ENCODE measurements around the gene KNDC1.
"Not testable (repeated sequence)": the region's sequence is repeated elsewhere in the genome, so short reads cannot be mapped to it uniquely, and the experiment has no call there.

The KNDC1 gene

GRCh38 chr10:133207627-133208026 lies 47.6 kb downstream of the KNDC1 start:
- no peak for FAIRE-seq

GRCh38 chr10:133208466-133208865 lies 48.4 kb downstream of the KNDC1 start:
- FAIRE-seq: no peak

- no peak for FAIRE-seq
Measured at GRCh38 chr10:133209117-133209516, 49.1 kb downstream of the KNDC1 start.

GRCh38 chr10:133209641-133210040 lies 49.6 kb downstream of the KNDC1 start:
- no peak for FAIRE-seq

GRCh38 chr10:133210398-133211140 lies 50.5 kb downstream of the KNDC1 start:
- no peak for FAIRE-seq

GRCh38 chr10:133211141-133211830 lies 51.3 kb downstream of the KNDC1 start:
- no peak for FAIRE-seq

- no peak for FAIRE-seq
Measured at GRCh38 chr10:133211959-133212852, 52.2 kb downstream of the KNDC1 start.

DNA sequence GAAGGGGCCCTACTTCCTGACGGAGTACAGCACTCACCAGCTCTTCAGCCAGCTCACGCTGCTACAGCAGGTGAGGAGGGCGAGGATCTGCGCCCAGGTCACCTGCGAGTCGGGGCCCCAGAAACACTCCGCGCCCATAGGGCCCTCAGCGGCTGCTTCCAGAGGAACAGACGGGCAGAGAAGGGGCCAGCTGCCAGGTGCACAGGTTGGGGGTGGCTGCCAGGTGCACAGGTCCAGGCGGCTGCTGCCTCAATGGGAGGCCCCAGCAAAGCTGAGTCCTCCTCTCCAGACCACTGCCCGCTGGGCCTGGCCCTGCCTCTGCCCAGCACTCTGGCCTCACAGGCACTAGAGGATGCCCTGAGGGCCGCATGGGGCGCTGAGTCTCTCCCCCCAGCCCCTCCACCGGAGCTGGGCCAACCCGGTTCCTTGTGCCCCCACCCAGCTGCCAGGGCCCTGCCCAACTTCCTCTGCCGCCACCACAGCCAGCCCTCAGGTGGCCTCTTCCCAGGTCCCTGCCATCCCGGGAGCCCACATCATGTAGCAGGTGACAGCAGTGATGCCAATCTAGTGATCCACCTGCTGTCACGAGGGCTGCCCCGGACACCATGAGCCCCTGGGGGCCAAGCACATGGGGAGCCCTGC lies 53.0 kb downstream of the KNDC1 start:
- no peak for FAIRE-seq

DNA sequence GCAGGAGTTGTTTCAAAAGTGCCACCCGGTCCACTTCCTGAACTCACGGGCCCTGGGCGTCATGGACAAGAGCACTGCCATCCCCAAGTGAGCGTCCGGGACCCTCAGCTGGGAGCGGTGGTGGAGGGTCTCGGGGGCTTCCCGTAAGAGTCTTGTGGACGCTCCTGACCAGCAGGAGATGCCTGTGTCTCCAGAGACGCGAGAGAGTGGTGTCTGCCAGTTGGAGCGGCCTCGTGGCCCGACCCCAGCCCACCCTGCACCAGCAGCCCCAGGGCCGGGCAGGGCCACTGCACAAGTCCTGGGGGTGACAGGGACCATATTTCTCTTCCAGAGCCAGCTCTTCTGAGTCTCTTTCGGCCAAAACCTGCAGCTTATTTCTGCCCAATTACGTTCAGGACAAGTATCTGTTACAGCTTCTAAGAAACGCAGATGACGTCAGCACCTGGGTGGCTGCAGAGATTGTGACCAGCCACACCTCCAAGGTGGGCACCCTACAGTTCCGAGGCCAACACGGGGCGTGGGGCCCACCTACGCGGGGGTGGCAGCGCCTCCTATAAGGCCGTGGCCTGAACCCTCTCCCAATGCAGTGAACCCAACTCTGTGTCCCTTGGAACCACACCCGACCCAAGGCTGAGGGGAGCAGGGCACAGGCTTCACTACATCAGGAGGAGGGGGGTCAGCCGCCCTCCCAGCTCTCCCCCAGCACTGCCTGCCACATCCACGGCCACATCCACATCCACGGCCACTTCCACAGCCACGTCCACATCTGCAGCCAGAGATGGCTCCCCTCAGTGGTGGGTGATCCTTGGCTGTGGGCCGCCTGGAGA lies 53.8 kb downstream of the KNDC1 start:
- FAIRE-seq: no peak

GRCh38 chr10:133214468-133215410 lies 54.7 kb downstream of the KNDC1 start:
- FAIRE-seq: no peak

- no peak for FAIRE-seq
Measured at GRCh38 chr10:133215586-133215985, 55.6 kb downstream of the KNDC1 start.

GRCh38 chr10:133216776-133217175 lies 56.8 kb downstream of the KNDC1 start:
- no peak for FAIRE-seq

DNA sequence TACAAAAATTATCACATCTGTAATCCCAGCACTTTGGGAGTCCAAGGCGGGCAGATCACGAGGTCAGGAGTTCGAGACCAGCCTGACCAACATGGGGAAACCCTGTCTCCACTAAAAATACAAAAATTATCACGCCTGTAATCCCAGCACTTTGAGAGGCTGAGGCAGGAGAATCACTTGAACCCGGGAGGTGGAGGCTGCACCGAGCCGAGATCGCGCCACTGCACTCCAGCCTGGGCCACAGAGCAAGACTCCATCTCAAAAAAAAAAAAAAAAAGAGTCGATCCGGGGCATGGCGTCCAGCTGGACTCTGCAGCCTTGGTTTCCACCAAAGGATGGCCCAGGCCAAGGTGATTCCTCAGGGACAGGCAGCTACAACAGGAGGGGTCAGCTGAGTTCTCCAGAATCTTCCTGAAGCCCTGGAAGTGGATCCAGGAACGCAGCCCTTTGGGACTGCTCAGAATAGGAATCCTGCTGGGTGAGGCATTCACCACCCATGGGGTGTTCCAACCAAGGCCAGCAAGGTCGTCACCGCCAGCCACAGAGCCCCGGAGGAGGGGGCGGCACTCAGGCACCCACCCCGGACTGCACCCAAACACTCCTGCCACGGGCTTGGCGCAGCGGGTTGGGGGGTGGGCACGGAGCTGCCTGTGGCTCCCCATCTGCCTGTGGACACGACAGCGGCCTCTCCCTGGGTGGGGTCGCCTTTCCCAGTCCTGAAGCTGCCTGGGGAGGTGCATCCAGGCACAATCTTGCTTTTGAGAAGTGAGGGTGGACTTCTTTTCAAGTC lies 58.0 kb downstream of the KNDC1 start:
- no peak for FAIRE-seq

DNA sequence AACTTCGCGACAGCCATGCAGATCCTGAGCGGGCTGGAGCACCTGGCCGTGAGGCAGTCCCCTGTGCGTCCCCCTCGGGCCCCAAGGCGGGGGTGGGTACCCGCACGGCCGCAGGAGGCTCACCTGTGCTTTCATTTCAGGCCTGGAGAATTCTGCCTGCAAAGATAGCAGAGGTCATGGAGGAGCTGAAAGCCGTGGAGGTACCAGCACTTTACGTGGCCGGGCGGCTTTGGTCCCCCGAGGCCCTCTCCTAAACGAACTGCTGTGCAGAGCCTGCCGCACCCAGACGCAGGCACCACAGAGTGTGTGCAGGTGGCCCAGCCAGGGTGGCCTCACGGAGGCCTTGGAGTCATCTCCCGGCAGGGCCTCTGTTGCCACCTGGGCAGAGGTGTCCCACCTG lies 58.9 kb downstream of the KNDC1 start:
- FAIRE-seq: no peak

DNA sequence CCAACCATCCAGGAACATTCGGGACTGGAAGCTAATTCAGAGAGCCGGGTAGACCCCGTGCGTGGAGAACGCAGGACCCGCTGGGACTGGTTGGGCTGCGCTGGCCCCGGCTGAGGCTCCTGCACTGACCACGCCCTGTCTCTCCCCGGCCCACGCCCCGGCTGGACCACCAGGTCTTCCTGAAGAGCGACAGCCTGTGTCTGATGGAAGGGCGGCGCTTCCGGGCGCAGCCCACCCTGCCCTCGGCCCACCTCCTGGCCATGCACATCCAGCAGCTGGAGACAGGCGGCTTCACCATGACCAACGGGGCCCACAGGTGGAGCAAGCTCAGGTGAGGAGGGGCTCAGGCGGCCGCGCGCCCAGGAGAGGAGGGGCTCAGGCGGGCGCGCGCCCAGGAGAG lies 59.8 kb downstream of the KNDC1 start:
- FAIRE-seq: no peak

DNA sequence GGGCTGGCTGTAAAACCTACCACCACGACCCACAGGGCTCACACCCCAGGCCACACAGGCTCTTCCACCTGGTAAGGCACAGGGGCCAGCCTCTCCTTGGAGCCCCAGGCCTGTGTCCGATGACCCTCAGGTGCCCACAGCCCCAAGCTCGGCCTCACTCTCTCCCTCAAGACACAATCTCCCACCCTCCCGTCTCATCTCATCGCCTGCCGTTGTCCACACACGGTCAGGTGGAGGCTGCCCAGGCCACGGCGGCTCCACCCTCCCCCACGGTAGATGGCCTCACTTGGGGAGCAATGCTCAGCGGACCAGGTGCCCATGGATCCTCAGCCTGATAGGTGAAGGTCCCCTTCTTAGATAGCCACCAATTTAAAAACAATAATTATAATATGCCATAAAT lies 61.3 kb downstream of the KNDC1 start:
- no peak for FAIRE-seq

GRCh38 chr10:133221756-133222155 lies 61.7 kb downstream of the KNDC1 start:
- not testable (repeated sequence) for FAIRE-seq

GRCh38 chr10:133224076-133224475 lies 64.1 kb downstream of the KNDC1 start:
- no peak for FAIRE-seq

GRCh38 chr10:133224756-133225372 lies 64.8 kb downstream of the KNDC1 start:
- no peak for FAIRE-seq

All from colon (tissue), 2 donors.